HG03460 (cell line): Measurements from ENCODE around the gene ASS1.

Experiments used
- ATAC-seq: cut with Tn5 transposase; IDR thresholded peaks from one replicate; pipeline ENCODE4 v1.9.1; 2021; ENCODE audit not compliant: unreplicated experiment

ASS1 gene

GRCh38 chr9:130493476-130493875 lies 48.7 kb downstream of the ASS1 start:
- no peak for ATAC-seq

- no peak for ATAC-seq
These were observed 50.3 kb downstream of the ASS1 start for GRCh38 chr9:130495067-130495466.

GRCh38 chr9:130497139-130497538 lies 52.4 kb downstream of the ASS1 start:
- ATAC-seq, result no peak

GRCh38 chr9:130498298-130498917 lies 53.6 kb downstream of the ASS1 start:
- no peak for ATAC-seq

- no peak for ATAC-seq
These were observed 54.3 kb downstream of the ASS1 start for GRCh38 chr9:130498918-130499698.

- ATAC-seq, result no peak
These were observed 55.1 kb downstream of the ASS1 start for GRCh38 chr9:130499804-130500263.

GRCh38 chr9:130500340-130501180 lies 55.8 kb downstream of the ASS1 start:
- ATAC-seq, result no peak

- ATAC-seq, result no peak
These were observed 56.9 kb downstream of the ASS1 start for GRCh38 chr9:130501639-130502038.

GRCh38 chr9:130508218-130508617 lies 63.5 kb downstream of the ASS1 start:
- no peak for ATAC-seq

GRCh38 chr9:130512199-130512598 lies 67.4 kb downstream of the ASS1 start:
- no peak for ATAC-seq

- ATAC-seq, result no peak
These were observed 68.3 kb downstream of the ASS1 start for GRCh38 chr9:130513078-130513477.

GRCh38 chr9:130518233-130518632 lies 73.5 kb downstream of the ASS1 start:
- no peak for ATAC-seq

GRCh38 chr9:130518943-130519799 lies 74.4 kb downstream of the ASS1 start:
- ATAC-seq, result no peak

- no peak for ATAC-seq
These were observed 75.2 kb downstream of the ASS1 start for GRCh38 chr9:130519927-130520326.

- ATAC-seq, result no peak
These were observed 77.0 kb downstream of the ASS1 start for GRCh38 chr9:130521715-130522114.

- no peak for ATAC-seq
These were observed 77.6 kb downstream of the ASS1 start for GRCh38 chr9:130522233-130522808.

- no peak for ATAC-seq
These were observed 79.2 kb downstream of the ASS1 start for GRCh38 chr9:130523921-130524320.

GRCh38 chr9:130526193-130526853 lies 81.6 kb downstream of the ASS1 start:
- no peak for ATAC-seq

- ATAC-seq, result no peak
These were observed 82.3 kb downstream of the ASS1 start for GRCh38 chr9:130526854-130527650.
